ENCODE data around the gene APOO.

Gene APOO

GRCh38 chrX:23799469-23800065 is 108.2 kb downstream of the APOO start:
- no peak overlapping the region for H2BK12ac ChIP-seq (ENCODE audit: low read length)
- H3K4me2 ChIP-seq (ENCODE audit: insufficient read depth, low read length, poor library complexity, severe bottlenecking), result no peak overlapping the region
- H2BK120ac ChIP-seq (ENCODE audit: low read depth, low read length), result no peak overlapping the region
- no peaks in the 10 kb centered on the region for H3K9me3 ChIP-seq (replicated peaks in 1 of 2; ENCODE audit: control insufficient read depth in 2 of 2, insufficient read depth in 1 of 2, low read depth in 1 of 2, low read length in 2 of 2)
- no peak overlapping the region for H4K8ac ChIP-seq (ENCODE audit: low read depth, low read length)
- no peak overlapping the region for H2BK5ac ChIP-seq (ENCODE audit: low read length)
- no CpG with 5 or more reads among the region's 6 CpGs for WGBS, 2 donors (ENCODE audit: extremely low coverage in 2 of 2, insufficient read length in 2 of 2, insufficient replicate concordance in 1 of 2)
- H3K4me3 ChIP-seq (ENCODE audit: low read length in 2 of 2), result no peak overlapping the region
- no peak overlapping the region for H4K91ac ChIP-seq (ENCODE audit: low read depth, low read length, poor library complexity)
- H3K4ac ChIP-seq (ENCODE audit: low read length), result no peak overlapping the region
- H3K14ac ChIP-seq (ENCODE audit: low read length), result no peak overlapping the region
- H2AFZ ChIP-seq (ENCODE audit: low read length), result peak overlapping the region; percentile 53
- H3K18ac ChIP-seq (ENCODE audit: low read length), result no peak overlapping the region
- no peak overlapping the region for H3K9ac ChIP-seq (ENCODE audit: low read depth, low read length, poor library complexity)
- no peaks in the 10 kb centered on the region for H3K36me3 ChIP-seq (replicated peaks in 1 of 2; ENCODE audit: control insufficient read depth in 2 of 2, insufficient read depth in 2 of 2, low read length in 2 of 2)
- no peak for DNase-seq (ENCODE audit: low spot score)
- no peak overlapping the region for H3K23ac ChIP-seq (ENCODE audit: low read depth, low read length, poor library complexity)
- H2BK15ac ChIP-seq (ENCODE audit: low read length), result no peak overlapping the region
- H3K4me1 ChIP-seq (ENCODE audit: control insufficient read depth in 2 of 2, insufficient read depth in 1 of 2, low read depth in 1 of 2, low read length in 2 of 2), result peaks cover 2 to 4% of the 10 kb centered on the region in 2 donors
- H3K79me1 ChIP-seq (ENCODE audit: low read depth, low read length), result no peaks in the 10 kb centered on the region
- H3K27me3 ChIP-seq (ENCODE audit: control insufficient read depth in 3 of 3, insufficient read depth in 3 of 3, low read depth in 1 of 3, low read length in 3 of 3), result no peaks in the 10 kb centered on the region
- no peak overlapping the region for H2AK5ac ChIP-seq (ENCODE audit: low read depth, low read length)
- no peak overlapping the region for H3K27ac ChIP-seq (replicated peaks; ENCODE audit: low read length)

DNA sequence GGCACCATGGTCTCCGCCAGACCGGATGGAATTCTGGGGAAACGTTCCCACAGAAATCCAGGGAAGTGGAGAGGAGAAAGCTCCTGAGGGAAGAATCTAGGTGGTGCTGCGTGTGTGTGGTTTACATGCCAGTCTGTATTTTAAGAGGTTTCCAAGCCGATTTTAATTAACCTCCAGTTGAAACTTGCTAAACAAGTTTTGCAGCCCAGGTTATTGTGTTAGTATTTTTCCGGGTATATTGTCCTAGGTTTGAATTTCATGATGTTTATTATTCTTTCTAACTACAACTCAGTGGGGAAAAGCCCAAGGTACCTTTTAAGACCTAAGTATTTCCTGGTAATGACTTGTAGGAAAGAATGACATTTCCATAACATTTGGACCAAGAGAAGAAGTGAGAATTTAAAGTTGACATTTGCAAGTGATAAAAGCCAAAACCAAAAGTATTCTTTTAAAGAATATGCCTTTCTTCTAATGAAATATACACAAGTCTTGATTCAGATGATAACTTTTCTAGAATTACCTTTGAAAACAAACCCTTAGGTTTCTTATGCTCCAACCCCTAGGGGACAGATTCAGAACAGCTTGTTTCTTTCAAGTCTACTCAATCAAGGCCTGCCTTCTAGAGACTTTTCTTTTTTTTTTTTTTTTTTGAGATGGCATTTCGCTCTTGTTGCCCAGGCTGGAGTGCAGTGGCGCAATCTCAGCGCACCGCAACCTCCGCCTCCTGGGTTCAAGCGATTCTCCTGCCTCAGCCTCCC is 110.2 kb downstream of the APOO start:
- H3K14ac ChIP-seq (ENCODE audit: low read length), result no peak overlapping the region
- no peak overlapping the region for H3K23ac ChIP-seq (ENCODE audit: low read depth, low read length, poor library complexity)
- no CpG with 5 or more reads among the region's 12 CpGs for WGBS, 2 donors (ENCODE audit: extremely low coverage in 2 of 2, insufficient read length in 2 of 2, insufficient replicate concordance in 1 of 2)
- no peak for DNase-seq (ENCODE audit: low spot score)
- no peaks in the 10 kb centered on the region for H3K27me3 ChIP-seq (ENCODE audit: control insufficient read depth in 3 of 3, insufficient read depth in 3 of 3, low read depth in 1 of 3, low read length in 3 of 3)
- no peak overlapping the region for H3K4ac ChIP-seq (ENCODE audit: low read length)
- peak overlapping the region; percentile 17 for H3K18ac ChIP-seq (ENCODE audit: low read length)
- no peak overlapping the region for H2BK120ac ChIP-seq (ENCODE audit: low read depth, low read length)
- no peak overlapping the region for H3K9ac ChIP-seq (ENCODE audit: low read depth, low read length, poor library complexity)
- no peak overlapping the region for H2AFZ ChIP-seq (ENCODE audit: low read length)
- H3K79me1 ChIP-seq (ENCODE audit: low read depth, low read length), result no peaks in the 10 kb centered on the region
- H4K91ac ChIP-seq (ENCODE audit: low read depth, low read length, poor library complexity), result no peak overlapping the region
- no peak overlapping the region for H2AK5ac ChIP-seq (ENCODE audit: low read depth, low read length)
- no peak overlapping the region for H2BK15ac ChIP-seq (ENCODE audit: low read length)
- no peaks in the 10 kb centered on the region for H3K36me3 ChIP-seq (replicated peaks in 1 of 2; ENCODE audit: control insufficient read depth in 2 of 2, insufficient read depth in 2 of 2, low read length in 2 of 2)
- H3K4me1 ChIP-seq (ENCODE audit: control insufficient read depth in 2 of 2, insufficient read depth in 1 of 2, low read depth in 1 of 2, low read length in 2 of 2), result peaks cover 0 to 4% of the 10 kb centered on the region in 2 donors
- H2BK5ac ChIP-seq (ENCODE audit: low read length), result no peak overlapping the region
- H3K9me3 ChIP-seq (replicated peaks in 1 of 2; ENCODE audit: control insufficient read depth in 2 of 2, insufficient read depth in 1 of 2, low read depth in 1 of 2, low read length in 2 of 2), result no peaks in the 10 kb centered on the region
- no peak overlapping the region for H4K8ac ChIP-seq (ENCODE audit: low read depth, low read length)
- H3K4me2 ChIP-seq (ENCODE audit: insufficient read depth, low read length, poor library complexity, severe bottlenecking), result no peak overlapping the region
- H3K27ac ChIP-seq (replicated peaks; ENCODE audit: low read length), result no peak overlapping the region
- H3K4me3 ChIP-seq (ENCODE audit: low read length in 2 of 2), result no peak overlapping the region
- no peak overlapping the region for H2BK12ac ChIP-seq (ENCODE audit: low read length)

DNA sequence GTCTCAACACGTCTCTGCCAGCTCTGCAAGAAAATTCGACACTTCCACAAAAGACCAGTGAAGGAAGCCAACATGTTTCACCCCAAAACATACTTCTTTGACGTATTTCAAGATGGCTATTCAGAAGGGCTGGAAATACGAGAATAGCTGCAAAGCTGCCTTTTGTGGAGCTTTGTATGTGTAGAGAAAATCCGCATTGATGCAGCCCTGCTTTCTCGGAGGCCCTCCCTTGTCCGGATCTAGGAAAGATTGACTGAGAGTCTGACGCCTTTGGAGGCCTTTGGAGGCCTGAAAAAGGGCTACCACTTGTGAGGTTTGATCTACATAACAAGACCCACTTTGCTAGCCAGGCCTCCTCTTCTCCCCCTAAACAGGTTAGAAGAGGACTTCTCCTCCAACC is 112.5 kb downstream of the APOO start:
- H3K9me3 ChIP-seq (replicated peaks in 1 of 2; ENCODE audit: control insufficient read depth in 2 of 2, insufficient read depth in 1 of 2, low read depth in 1 of 2, low read length in 2 of 2), result no peaks in the 10 kb centered on the region
- H3K27me3 ChIP-seq (ENCODE audit: control insufficient read depth in 3 of 3, insufficient read depth in 3 of 3, low read depth in 1 of 3, low read length in 3 of 3), result no peaks in the 10 kb centered on the region
- no CpG with 5 or more reads among the region's 8 CpGs for WGBS, 2 donors (ENCODE audit: extremely low coverage in 2 of 2, insufficient read length in 2 of 2, insufficient replicate concordance in 1 of 2)

DNA sequence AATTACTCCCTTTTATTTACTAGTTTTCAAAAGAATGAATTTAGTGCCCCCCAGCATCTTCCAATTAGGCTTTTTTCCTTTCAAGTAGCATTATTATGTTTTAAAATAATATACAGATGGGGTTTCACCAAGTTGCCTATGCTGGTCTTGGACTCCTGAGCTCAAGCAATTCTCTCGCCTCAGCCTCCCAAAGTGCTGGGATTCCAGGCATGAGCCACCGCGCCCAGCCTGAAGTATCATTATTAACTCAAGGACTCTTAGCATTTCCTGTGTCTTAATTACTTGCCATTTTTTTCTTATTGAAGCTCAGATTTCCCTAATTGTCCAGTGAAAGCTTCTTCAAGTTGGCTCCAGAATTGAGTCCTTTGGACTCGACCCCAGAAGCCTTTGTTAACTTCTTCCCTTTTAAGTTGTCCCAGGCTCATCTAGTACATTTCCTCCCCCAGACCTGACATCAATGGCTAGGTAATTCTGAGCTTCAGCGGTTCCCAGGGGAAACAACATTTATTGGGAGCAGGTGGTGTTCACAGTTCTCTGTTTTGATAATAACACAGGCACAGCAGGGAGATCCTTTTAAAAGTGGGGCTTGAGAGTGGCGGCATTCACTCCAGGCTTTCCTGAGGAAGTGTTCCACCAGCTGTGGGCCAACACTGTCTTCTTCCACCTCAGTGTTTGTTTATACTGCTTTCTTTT is 114.7 kb downstream of the APOO start:
- no peak overlapping the region for H2BK15ac ChIP-seq (ENCODE audit: low read length)
- H3K4me1 ChIP-seq (ENCODE audit: control insufficient read depth in 2 of 2, insufficient read depth in 1 of 2, low read depth in 1 of 2, low read length in 2 of 2), result peaks cover 0 to 4% of the 10 kb centered on the region in 2 donors
- H3K4me2 ChIP-seq (ENCODE audit: insufficient read depth, low read length, poor library complexity, severe bottlenecking), result no peak overlapping the region
- H2AFZ ChIP-seq (ENCODE audit: low read length), result peak overlapping the region; percentile 49
- H4K91ac ChIP-seq (ENCODE audit: low read depth, low read length, poor library complexity), result no peak overlapping the region
- H3K18ac ChIP-seq (ENCODE audit: low read length), result no peak overlapping the region
- H3K79me1 ChIP-seq (ENCODE audit: low read depth, low read length), result no peaks in the 10 kb centered on the region
- no peak overlapping the region for H4K8ac ChIP-seq (ENCODE audit: low read depth, low read length)
- H3K27ac ChIP-seq (replicated peaks; ENCODE audit: low read length), result peak overlapping the region; percentile 43
- no peak overlapping the region for H2BK120ac ChIP-seq (ENCODE audit: low read depth, low read length)
- H3K27me3 ChIP-seq (ENCODE audit: control insufficient read depth in 3 of 3, insufficient read depth in 3 of 3, low read depth in 1 of 3, low read length in 3 of 3), result no peaks in the 10 kb centered on the region
- H3K9ac ChIP-seq (ENCODE audit: low read depth, low read length, poor library complexity), result no peak overlapping the region
- WGBS, 2 donors (ENCODE audit: extremely low coverage in 2 of 2, insufficient read length in 2 of 2, insufficient replicate concordance in 1 of 2), result no CpG with 5 or more reads among the region's 6 CpGs
- no peak overlapping the region for H2BK5ac ChIP-seq (ENCODE audit: low read length)
- H3K9me3 ChIP-seq (replicated peaks in 1 of 2; ENCODE audit: control insufficient read depth in 2 of 2, insufficient read depth in 1 of 2, low read depth in 1 of 2, low read length in 2 of 2), result no peaks in the 10 kb centered on the region
- no peak overlapping the region for H3K23ac ChIP-seq (ENCODE audit: low read depth, low read length, poor library complexity)
- H2BK12ac ChIP-seq (ENCODE audit: low read length), result no peak overlapping the region
- H3K4ac ChIP-seq (ENCODE audit: low read length), result no peak overlapping the region
- H3K14ac ChIP-seq (ENCODE audit: low read length), result no peak overlapping the region
- no peak overlapping the region for H3K4me3 ChIP-seq (ENCODE audit: low read length in 2 of 2)
- H3K36me3 ChIP-seq (replicated peaks in 1 of 2; ENCODE audit: control insufficient read depth in 2 of 2, insufficient read depth in 2 of 2, low read length in 2 of 2), result no peaks in the 10 kb centered on the region
- no peak overlapping the region for H2AK5ac ChIP-seq (ENCODE audit: low read depth, low read length)
- DNase-seq (ENCODE audit: low spot score), result no peak

More for the DNA sequence above, 112.5 kb downstream of the APOO start:
- H3K36me3 ChIP-seq (replicated peaks in 1 of 2; ENCODE audit: control insufficient read depth in 2 of 2, insufficient read depth in 2 of 2, low read length in 2 of 2), result no peaks in the 10 kb centered on the region
- DNase-seq (ENCODE audit: low spot score), result no peak
- peak overlapping the region; percentile 77 for H2AFZ ChIP-seq (ENCODE audit: low read length)
- no peak overlapping the region for H3K4me2 ChIP-seq (ENCODE audit: insufficient read depth, low read length, poor library complexity, severe bottlenecking)
- H3K23ac ChIP-seq (ENCODE audit: low read depth, low read length, poor library complexity), result no peak overlapping the region
- H3K4ac ChIP-seq (ENCODE audit: low read length), result no peak overlapping the region
- no peaks in the 10 kb centered on the region for H3K79me1 ChIP-seq (ENCODE audit: low read depth, low read length)
- H2BK12ac ChIP-seq (ENCODE audit: low read length), result no peak overlapping the region
- no peak overlapping the region for H4K91ac ChIP-seq (ENCODE audit: low read depth, low read length, poor library complexity)
- peaks cover 0 to 4% of the 10 kb centered on the region in 2 donors for H3K4me1 ChIP-seq (ENCODE audit: control insufficient read depth in 2 of 2, insufficient read depth in 1 of 2, low read depth in 1 of 2, low read length in 2 of 2)
- no peak overlapping the region for H3K9ac ChIP-seq (ENCODE audit: low read depth, low read length, poor library complexity)
- H3K18ac ChIP-seq (ENCODE audit: low read length), result no peak overlapping the region
- H2AK5ac ChIP-seq (ENCODE audit: low read depth, low read length), result no peak overlapping the region
- no peak overlapping the region for H2BK5ac ChIP-seq (ENCODE audit: low read length)
- H2BK15ac ChIP-seq (ENCODE audit: low read length), result no peak overlapping the region
- no peak overlapping the region for H3K27ac ChIP-seq (replicated peaks; ENCODE audit: low read length)
- no peak overlapping the region for H3K4me3 ChIP-seq (ENCODE audit: low read length in 2 of 2)
- no peak overlapping the region for H4K8ac ChIP-seq (ENCODE audit: low read depth, low read length)
- H3K14ac ChIP-seq (ENCODE audit: low read length), result no peak overlapping the region
- H2BK120ac ChIP-seq (ENCODE audit: low read depth, low read length), result no peak overlapping the region
